Measurements from ENCODE around the gene GYS2. TPM values are rescaled to one million over a fixed set of nuclear protein-coding genes. Genes with fewer than 3 reads are reported as not detected.
A peak's percentile ranks its signal among the peaks of the same experiment; 100 is the strongest.

GYS2 gene
- total and polyA plus RNA-seq, 2 of the 4 experiments (the other 2 are of a cell fraction) = not detected

DNA sequence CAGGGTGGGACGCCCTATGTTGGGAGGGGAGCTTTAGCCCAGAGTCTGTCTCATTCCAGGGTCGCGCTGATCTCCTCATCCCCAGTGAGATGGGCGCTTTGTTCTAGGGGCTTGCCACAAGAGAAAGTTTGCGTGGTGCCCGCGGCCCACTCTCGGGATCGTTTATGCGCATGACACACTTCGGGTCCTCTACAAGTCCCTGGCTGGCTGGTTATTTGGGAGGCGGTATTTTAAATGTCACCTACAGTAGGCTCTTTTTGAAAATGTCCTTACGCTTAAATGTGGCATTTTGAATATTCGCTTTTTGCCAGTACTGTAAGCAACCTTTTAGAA lies 102.5 kb downstream of the GYS2 start:
- H4K91ac ChIP-seq (ENCODE audit: insufficient read depth, low read depth, low read length) = peak overlapping the region; percentile 63
- peaks cover 13% of the 10 kb centered on the region; the same call in 1 of the 2 replicates for H4K20me1 ChIP-seq (ENCODE audit: insufficient read depth, low read length)
- H2AFZ ChIP-seq (replicated peaks; ENCODE audit: low read length, poor library complexity) = peak overlapping the region; percentile 97
- TF ChIP-seq POLR2A (IDR thresholded peaks at IDR 0.05; ENCODE audit: low read depth, low read length) (no peak), RCOR1 (IDR thresholded peaks at IDR 0.05; ENCODE audit: insufficient replicate concordance, low read length) (no peak), CEBPB (IDR thresholded peaks at IDR 0.05; ENCODE audit: low read depth, low read length) (no peak), MAZ (IDR thresholded peaks at IDR 0.05; ENCODE audit: borderline replicate concordance, low read depth, low read length) (no peak), FOS (IDR thresholded peaks at IDR 0.05; ENCODE audit: low read depth, low read length) (no peak), CHD1 (IDR thresholded peaks at IDR 0.05; ENCODE audit: low read depth, low read length) (no peak), RAD21 (IDR thresholded peaks at IDR 0.05; ENCODE audit: low read length) (no peak), RFX5 (IDR thresholded peaks at IDR 0.05; ENCODE audit: low read depth, low read length) (no peak), NFE2L2 (IDR thresholded peaks at IDR 0.05; ENCODE audit: low read depth, low read length) (no peak)
- TF ChIP-seq, protein P1, sequence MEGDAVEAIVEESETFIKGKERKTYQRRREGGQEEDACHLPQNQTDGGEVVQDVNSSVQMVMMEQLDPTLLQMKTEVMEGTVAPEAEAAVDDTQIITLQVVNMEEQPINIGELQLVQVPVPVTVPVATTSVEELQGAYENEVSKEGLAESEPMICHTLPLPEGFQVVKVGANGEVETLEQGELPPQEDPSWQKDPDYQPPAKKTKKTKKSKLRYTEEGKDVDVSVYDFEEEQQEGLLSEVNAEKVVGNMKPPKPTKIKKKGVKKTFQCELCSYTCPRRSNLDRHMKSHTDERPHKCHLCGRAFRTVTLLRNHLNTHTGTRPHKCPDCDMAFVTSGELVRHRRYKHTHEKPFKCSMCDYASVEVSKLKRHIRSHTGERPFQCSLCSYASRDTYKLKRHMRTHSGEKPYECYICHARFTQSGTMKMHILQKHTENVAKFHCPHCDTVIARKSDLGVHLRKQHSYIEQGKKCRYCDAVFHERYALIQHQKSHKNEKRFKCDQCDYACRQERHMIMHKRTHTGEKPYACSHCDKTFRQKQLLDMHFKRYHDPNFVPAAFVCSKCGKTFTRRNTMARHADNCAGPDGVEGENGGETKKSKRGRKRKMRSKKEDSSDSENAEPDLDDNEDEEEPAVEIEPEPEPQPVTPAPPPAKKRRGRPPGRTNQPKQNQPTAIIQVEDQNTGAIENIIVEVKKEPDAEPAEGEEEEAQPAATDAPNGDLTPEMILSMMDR (conservative IDR thresholded peaks at IDR 0.05; ENCODE audit: low read depth, low read length) = no peak
- TF ChIP-seq, protein P2, sequence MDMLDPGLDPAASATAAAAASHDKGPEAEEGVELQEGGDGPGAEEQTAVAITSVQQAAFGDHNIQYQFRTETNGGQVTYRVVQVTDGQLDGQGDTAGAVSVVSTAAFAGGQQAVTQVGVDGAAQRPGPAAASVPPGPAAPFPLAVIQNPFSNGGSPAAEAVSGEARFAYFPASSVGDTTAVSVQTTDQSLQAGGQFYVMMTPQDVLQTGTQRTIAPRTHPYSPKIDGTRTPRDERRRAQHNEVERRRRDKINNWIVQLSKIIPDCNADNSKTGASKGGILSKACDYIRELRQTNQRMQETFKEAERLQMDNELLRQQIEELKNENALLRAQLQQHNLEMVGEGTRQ (IDR thresholded peaks at IDR 0.05; ENCODE audit: low read depth, low read length) = no peak
- TF ChIP-seq, protein P3, sequence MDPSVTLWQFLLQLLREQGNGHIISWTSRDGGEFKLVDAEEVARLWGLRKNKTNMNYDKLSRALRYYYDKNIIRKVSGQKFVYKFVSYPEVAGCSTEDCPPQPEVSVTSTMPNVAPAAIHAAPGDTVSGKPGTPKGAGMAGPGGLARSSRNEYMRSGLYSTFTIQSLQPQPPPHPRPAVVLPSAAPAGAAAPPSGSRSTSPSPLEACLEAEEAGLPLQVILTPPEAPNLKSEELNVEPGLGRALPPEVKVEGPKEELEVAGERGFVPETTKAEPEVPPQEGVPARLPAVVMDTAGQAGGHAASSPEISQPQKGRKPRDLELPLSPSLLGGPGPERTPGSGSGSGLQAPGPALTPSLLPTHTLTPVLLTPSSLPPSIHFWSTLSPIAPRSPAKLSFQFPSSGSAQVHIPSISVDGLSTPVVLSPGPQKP (IDR thresholded peaks at IDR 0.05; ENCODE audit: borderline replicate concordance, low read depth, low read length) = no peak
- peak overlapping the region; percentile 89 for H3K4me2 ChIP-seq (ENCODE audit: low read depth, low read length)
- H3K23ac ChIP-seq (ENCODE audit: low read depth, low read length) = peak overlapping the region; percentile 91; the same call in 1 of the 2 replicates
- peak overlapping the region; percentile 21 for H4K5ac ChIP-seq (ENCODE audit: low read depth, low read length)
- H3K36me3 ChIP-seq (ENCODE audit: control insufficient read depth, insufficient read depth, low read length) = peaks cover 3% of the 10 kb centered on the region
- ChIA-PET CTCF (interaction anchor here (1.0 kb wide), 1 partner anchor 47 kb away, joined by 3 read pairs; no protein-coding TSS in a partner anchor), POLR2A (ENCODE audit: unreplicated experiment) (interaction anchor here (0.6 kb wide), 1 partner anchor 678 kb away, joined by 3 read pairs; no protein-coding TSS in a partner anchor)
- peak overlapping the region; percentile 58 for H2AK5ac ChIP-seq (ENCODE audit: low read depth, low read length)
- in situ Hi-C loops (cut with MboI; ENCODE audit: low sequenced_read_pairs) (loop anchor here (10.0 kb wide), 1 partner anchor 143 kb away; no protein-coding TSS in a partner anchor), intact Hi-C loops (cut with micrococcal nuclease) (loop anchor here (5.0 kb wide), 1 partner anchor 155 kb away; the partner anchor contains the start of gene LDHB), dilution Hi-C loops (cut with HindIII; ENCODE audit: low sequenced_read_pairs, unreplicated experiment) (no loop called here)
- H3K9ac ChIP-seq (ENCODE audit: low read depth, low read length) = peak overlapping the region; percentile 93
- DNase-seq = peak; percentile 34
- H3K4me1 ChIP-seq (ENCODE audit: control insufficient read depth, insufficient read depth, low read length) = peaks cover 2% of the 10 kb centered on the region
- peak overlapping the region; percentile 16; the same call in 1 of the 2 replicates for H2BK120ac ChIP-seq (ENCODE audit: low read depth, low read length)
- peak overlapping the region; percentile 96 for H2AK9ac ChIP-seq (replicated peaks; ENCODE audit: low read depth, low read length, poor library complexity)
- peak overlapping the region; percentile 68; the same call in 1 of the 2 replicates for H3K56ac ChIP-seq (ENCODE audit: extremely low read depth, insufficient read depth, low read length)
- H3K27ac ChIP-seq (ENCODE audit: insufficient read depth, low read length) = peak overlapping the region; percentile 69
- no peak overlapping the region for H2BK15ac ChIP-seq (ENCODE audit: low read depth, low read length)
- peaks cover 4% of the 10 kb centered on the region; the same call in 1 of the 2 replicates for H3K9me1 ChIP-seq (ENCODE audit: insufficient read depth, low read length)
- peak overlapping the region; percentile 57 for H2BK5ac ChIP-seq (ENCODE audit: low read depth, low read length, poor library complexity, severe bottlenecking)
- H4K8ac ChIP-seq (ENCODE audit: low read depth in 2 of 2, low read length in 2 of 2) = peak overlapping the region; percentile 55 to 86
- BruUV-seq (replicated peaks) = TSS peak; percentile 53
- whole genome bisulfite sequencing, 2 experiments (ENCODE audit: extremely low coverage in 2 of 2, insufficient read length in 1 of 2) = no CpG with 5 or more reads among the region's 14 CpGs
- no peaks in the 10 kb centered on the region for H3K9me3 ChIP-seq (ENCODE audit: control insufficient read depth, insufficient read depth, low read length)
- H3K18ac ChIP-seq (ENCODE audit: low read depth, low read length) = no peak overlapping the region; the same call in 1 of the 2 replicates
- H3K79me1 ChIP-seq (ENCODE audit: low read depth in 1 of 2, low read length in 2 of 2) = peaks cover 16 to 37% of the 10 kb centered on the region in 2 experiments
- peak overlapping the region; percentile 85 for H3K4ac ChIP-seq (ENCODE audit: low read depth, low read length)
- H3K14ac ChIP-seq (replicated peaks; ENCODE audit: low read depth, low read length) = peak overlapping the region; percentile 91
- ATAC-seq (ENCODE audit: low read depth) = peak; percentile 9
- H2BK20ac ChIP-seq (ENCODE audit: low read depth, low read length) = no peak overlapping the region
- H3K27me3 ChIP-seq (ENCODE audit: control insufficient read depth, insufficient read depth, low read length) = no peaks in the 10 kb centered on the region
- H3K4me3 ChIP-seq (ENCODE audit: insufficient read depth, low read depth, low read length) = peak overlapping the region; percentile 60

Measured in IMR-90 (cell line).